ENCODE results near the gene G6PC1.

- no peak for TF ChIP-seq CTCF (IDR thresholded peaks at IDR 0.05; ENCODE audit: insufficient read depth, low read length)
- TF ChIP-seq REST (IDR thresholded peaks at IDR 0.05; ENCODE audit: insufficient replicate concordance, low read depth): no peak
- TF ChIP-seq GABPA (IDR thresholded peaks at IDR 0.05; ENCODE audit: low read depth): no peak
- TF ChIP-seq POLR2AphosphoS5 (IDR thresholded peaks at IDR 0.05; ENCODE audit: low read depth): no peak
Measured at GRCh38 chr17:42850954-42851353, 49.6 kb upstream of the G6PC1 start, which contains the start of gene AOC3.

Measured in HL-60 (cell line).